Liver (tissue), 9 donors: Measurements from ENCODE around the gene CDCA4. TPM values are rescaled to one million over a fixed set of nuclear protein-coding genes. Genes with fewer than 3 reads are reported as not detected.

ENCODE experiments used
- DNase-seq: peaks from one replicate; pipeline ENCODE4 v3.0.0-alpha.2; 2017; ENCODE audit warnings: low spot score
- H3K27ac ChIP-seq, 2 donors: one replicate each; pipeline ENCODE4 v1.7.0; 2013; ENCODE audit warnings: inconsistent platforms in 2 of 2, low read length in 2 of 2, control low read depth in 1 of 2, low read depth in 1 of 2, mild to moderate bottlenecking in 1 of 2
- H3K27me3 ChIP-seq, 4 donors: one replicate each; pipeline versions ENCODE4 v1.6.1 to v1.7.0; 2013; ENCODE audit warnings: low read length in 3 of 4, inconsistent platforms in 1 of 4, mild to moderate bottlenecking in 1 of 4, moderate library complexity in 1 of 4; ENCODE audit not compliant: control insufficient read depth in 4 of 4, insufficient read depth in 4 of 4
- H3K36me3 ChIP-seq, 4 donors: one replicate each; pipeline versions ENCODE4 v1.6.1 to v1.7.0; 2013; ENCODE audit warnings: low read length in 3 of 4, mild to moderate bottlenecking in 3 of 4, low read depth in 1 of 4, moderate library complexity in 1 of 4; ENCODE audit not compliant: control insufficient read depth in 4 of 4, insufficient read depth in 3 of 4
- H3K4me1 ChIP-seq, 4 donors: one replicate each; pipeline versions ENCODE4 v1.6.1 to v1.7.0; 2013; ENCODE audit warnings: low read length in 3 of 4, mild to moderate bottlenecking in 3 of 4, moderate library complexity in 1 of 4; ENCODE audit not compliant: control insufficient read depth in 4 of 4, insufficient read depth in 4 of 4
- H3K4me3 ChIP-seq, 3 donors: one replicate each; pipeline versions ENCODE4 v1.6.1 to v1.7.0; 2013; ENCODE audit warnings: low read length in 3 of 3, control low read depth in 1 of 3, low read depth in 1 of 3, mild to moderate bottlenecking in 1 of 3
- H3K9ac ChIP-seq, 2 donors: one replicate each; pipeline ENCODE4 v1.7.0; 2013; ENCODE audit warnings: low read length in 2 of 2, mild to moderate bottlenecking in 2 of 2, moderate library complexity in 2 of 2, control low read depth in 1 of 2, low read depth in 1 of 2
- H3K9me3 ChIP-seq, 4 donors: one replicate each; pipeline versions ENCODE4 v1.6.1 to v1.7.0; 2013; ENCODE audit warnings: low read length in 3 of 4; ENCODE audit not compliant: control insufficient read depth in 4 of 4
- EGR1 ChIP-seq, 2 donors: IDR thresholded peaks; 2 replicates each; pipeline ENCODE4 v1.6.1; 2016 to 2018; ENCODE audit warnings: antibody characterized with exemption in 2 of 2, low read depth in 2 of 2
- FOXA1 ChIP-seq: IDR thresholded peaks from 2 replicates; pipeline ENCODE4 v1.6.1; 2016; ENCODE audit warnings: antibody characterized with exemption
- FOXA2 ChIP-seq: IDR thresholded peaks from 2 replicates; pipeline ENCODE4 v1.6.1; 2016; ENCODE audit warnings: antibody characterized with exemption
- GABPA ChIP-seq, 2 donors: IDR thresholded peaks in 1 of 2; conservative IDR thresholded peaks in 1 of 2; 2 replicates each; pipeline ENCODE4 v1.6.1; 2016; ENCODE audit warnings: antibody characterized with exemption in 2 of 2, mild to moderate bottlenecking in 1 of 2, moderate library complexity in 1 of 2
- HNF4A ChIP-seq, 2 donors: conservative IDR thresholded peaks; 2 replicates each; pipeline ENCODE4 v1.6.1; 2016; ENCODE audit warnings: antibody characterized with exemption in 2 of 2, mild to moderate bottlenecking in 2 of 2
- HNF4G ChIP-seq: IDR thresholded peaks from 2 replicates; pipeline ENCODE4 v1.6.1; 2016; ENCODE audit warnings: antibody characterized with exemption
- NR2F2 ChIP-seq: IDR thresholded peaks from 2 replicates; pipeline ENCODE4 v1.6.1; 2016; ENCODE audit warnings: antibody characterized with exemption
- RAD21 ChIP-seq, 2 donors: IDR thresholded peaks; 2 replicates each; pipeline ENCODE4 v1.6.1; 2016; ENCODE audit warnings: antibody characterized with exemption in 2 of 2, mild to moderate bottlenecking in 2 of 2
- RXRA ChIP-seq, 2 donors: IDR thresholded peaks; 2 replicates each; pipeline ENCODE4 v1.6.1; 2017 to 2018; ENCODE audit warnings: antibody characterized with exemption in 2 of 2, mild to moderate bottlenecking in 1 of 2
- SP1 ChIP-seq: IDR thresholded peaks from 2 replicates; pipeline ENCODE4 v1.6.1; 2018; ENCODE audit warnings: antibody characterized with exemption, mild to moderate bottlenecking
- TAF1 ChIP-seq: conservative IDR thresholded peaks from 2 replicates; pipeline ENCODE4 v1.6.1; 2016; ENCODE audit warnings: antibody characterized with exemption, mild to moderate bottlenecking
- YY1 ChIP-seq: IDR thresholded peaks from 2 replicates; pipeline ENCODE4 v1.6.1; 2016; ENCODE audit warnings: antibody characterized with exemption, mild to moderate bottlenecking
- WGBS: extraction: QIAGEN DNeasy Blood & Tissue Kit; methylation state at CpG from one replicate; pipeline ENCODE4 v1.1.7; 2013; 5-methylcytosine and 5-hydroxymethylcytosine counted together
- polyA plus RNA-seq, 2 donors: library from polyadenylated mRNA; stranded (reverse) in 1 of 2; unstranded in 1 of 2; fragments of 200-250 nt in 1 of 2; fragments of >200 nt in 1 of 2; fragmentation: Nextera tagmentation in 1 of 2; extraction: Ambion mirVana in 1 of 2; gene quantifications; one replicate each; pipeline versions ENCODE4 v1.2.1 to v1.2.3, GENCODE V29; 2013 to 2015
- total RNA-seq, 2 donors: library from RNA; depleted of rRNA; stranded (reverse); fragments of >200 nt; gene quantifications; one replicate each; pipeline ENCODE4 v1.2.3, GENCODE V29; 2014
- TF ChIP-seq, protein P1 (sequence below): fragments of 150-350 bp; IDR thresholded peaks from 2 replicates; pipeline ENCODE4 v1.5.1; 2017; ENCODE audit warnings: improper control_type of control experiment, low read depth, low read length; ENCODE audit not compliant: missing input control
- TF ChIP-seq, protein P2 (sequence below): IDR thresholded peaks from 2 replicates; pipeline ENCODE4 v1.6.1; 2016; ENCODE audit warnings: antibody characterized with exemption
- TF ChIP-seq, protein P3 (sequence below): IDR thresholded peaks from 2 replicates; pipeline ENCODE4 v1.6.1; 2016; ENCODE audit warnings: antibody characterized with exemption
- TF ChIP-seq, protein P4 (sequence below): IDR thresholded peaks from 2 replicates; pipeline ENCODE4 v1.6.1; 2016; ENCODE audit warnings: antibody characterized with exemption
- donor health status: healthy.
- donor health status: healthy.
- donor health status: healthy.
- donor health status: healthy.
- donor health status: healthy.

Gene CDCA4
- total and polyA plus RNA-seq, 4 donors, result 1.2 to 34.5 (median 2.7) TPM

DNA sequence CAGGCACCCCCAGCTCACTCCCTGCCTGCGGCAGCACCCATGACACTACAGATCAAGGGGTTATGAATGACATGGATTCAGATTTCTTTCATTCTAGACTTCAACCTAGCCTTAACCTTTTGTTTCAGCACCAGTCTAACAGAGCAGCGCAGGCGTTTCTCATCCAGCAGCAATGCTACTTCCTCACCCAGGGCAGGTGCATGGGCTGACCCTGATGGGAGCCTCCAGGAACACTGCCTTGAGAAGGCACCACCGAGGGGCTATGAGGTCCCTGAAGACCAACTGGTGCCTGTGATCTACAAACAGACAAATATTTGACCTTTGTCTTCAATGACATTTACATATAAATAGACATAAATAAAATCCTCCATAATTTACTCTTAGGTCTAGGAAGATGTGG, 10.8 kb downstream of the CDCA4 start:
- no peak for DNase-seq
- no peaks in the 10 kb centered on the region for H3K9me3 ChIP-seq
- H3K36me3 ChIP-seq, result peaks cover 0 to 17% (median under 1%) of the 10 kb centered on the region in 4 donors
- H3K27ac ChIP-seq, result no peak overlapping the region
- no peak overlapping the region for H3K4me3 ChIP-seq
- no peaks in the 10 kb centered on the region for H3K27me3 ChIP-seq
- TF ChIP-seq RXRA (IDR thresholded peaks at IDR 0.05), result no peak
- no peak for TF ChIP-seq RAD21 (IDR thresholded peaks at IDR 0.05)
- no peak for TF ChIP-seq EGR1 (IDR thresholded peaks at IDR 0.05; ENCODE audit: low read depth in 2 of 2)
- TF ChIP-seq, protein P1, sequence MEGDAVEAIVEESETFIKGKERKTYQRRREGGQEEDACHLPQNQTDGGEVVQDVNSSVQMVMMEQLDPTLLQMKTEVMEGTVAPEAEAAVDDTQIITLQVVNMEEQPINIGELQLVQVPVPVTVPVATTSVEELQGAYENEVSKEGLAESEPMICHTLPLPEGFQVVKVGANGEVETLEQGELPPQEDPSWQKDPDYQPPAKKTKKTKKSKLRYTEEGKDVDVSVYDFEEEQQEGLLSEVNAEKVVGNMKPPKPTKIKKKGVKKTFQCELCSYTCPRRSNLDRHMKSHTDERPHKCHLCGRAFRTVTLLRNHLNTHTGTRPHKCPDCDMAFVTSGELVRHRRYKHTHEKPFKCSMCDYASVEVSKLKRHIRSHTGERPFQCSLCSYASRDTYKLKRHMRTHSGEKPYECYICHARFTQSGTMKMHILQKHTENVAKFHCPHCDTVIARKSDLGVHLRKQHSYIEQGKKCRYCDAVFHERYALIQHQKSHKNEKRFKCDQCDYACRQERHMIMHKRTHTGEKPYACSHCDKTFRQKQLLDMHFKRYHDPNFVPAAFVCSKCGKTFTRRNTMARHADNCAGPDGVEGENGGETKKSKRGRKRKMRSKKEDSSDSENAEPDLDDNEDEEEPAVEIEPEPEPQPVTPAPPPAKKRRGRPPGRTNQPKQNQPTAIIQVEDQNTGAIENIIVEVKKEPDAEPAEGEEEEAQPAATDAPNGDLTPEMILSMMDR, result no peak
- no peak for TF ChIP-seq FOXA1
- no peak for TF ChIP-seq HNF4G
- TF ChIP-seq GABPA (IDR thresholded peaks at IDR 0.05 in 1 of 2, conservative IDR thresholded peaks at IDR 0.05 in 1 of 2), result no peak
- TF ChIP-seq, protein P2, sequence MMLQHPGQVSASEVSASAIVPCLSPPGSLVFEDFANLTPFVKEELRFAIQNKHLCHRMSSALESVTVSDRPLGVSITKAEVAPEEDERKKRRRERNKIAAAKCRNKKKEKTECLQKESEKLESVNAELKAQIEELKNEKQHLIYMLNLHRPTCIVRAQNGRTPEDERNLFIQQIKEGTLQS, result no peak
- TF ChIP-seq, protein P3, sequence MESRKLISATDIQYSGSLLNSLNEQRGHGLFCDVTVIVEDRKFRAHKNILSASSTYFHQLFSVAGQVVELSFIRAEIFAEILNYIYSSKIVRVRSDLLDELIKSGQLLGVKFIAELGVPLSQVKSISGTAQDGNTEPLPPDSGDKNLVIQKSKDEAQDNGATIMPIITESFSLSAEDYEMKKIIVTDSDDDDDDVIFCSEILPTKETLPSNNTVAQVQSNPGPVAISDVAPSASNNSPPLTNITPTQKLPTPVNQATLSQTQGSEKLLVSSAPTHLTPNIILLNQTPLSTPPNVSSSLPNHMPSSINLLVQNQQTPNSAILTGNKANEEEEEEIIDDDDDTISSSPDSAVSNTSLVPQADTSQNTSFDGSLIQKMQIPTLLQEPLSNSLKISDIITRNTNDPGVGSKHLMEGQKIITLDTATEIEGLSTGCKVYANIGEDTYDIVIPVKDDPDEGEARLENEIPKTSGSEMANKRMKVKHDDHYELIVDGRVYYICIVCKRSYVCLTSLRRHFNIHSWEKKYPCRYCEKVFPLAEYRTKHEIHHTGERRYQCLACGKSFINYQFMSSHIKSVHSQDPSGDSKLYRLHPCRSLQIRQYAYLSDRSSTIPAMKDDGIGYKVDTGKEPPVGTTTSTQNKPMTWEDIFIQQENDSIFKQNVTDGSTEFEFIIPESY, result no peak
- TF ChIP-seq YY1, result no peak
- TF ChIP-seq HNF4A (conservative IDR thresholded peaks at IDR 0.05), result no peak
- no peak for TF ChIP-seq TAF1
- TF ChIP-seq, protein P4, sequence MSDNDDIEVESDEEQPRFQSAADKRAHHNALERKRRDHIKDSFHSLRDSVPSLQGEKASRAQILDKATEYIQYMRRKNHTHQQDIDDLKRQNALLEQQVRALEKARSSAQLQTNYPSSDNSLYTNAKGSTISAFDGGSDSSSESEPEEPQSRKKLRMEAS, result no peak
- TF ChIP-seq FOXA2, result no peak
- TF ChIP-seq SP1, result no peak
- TF ChIP-seq NR2F2, result no peak
- no peaks in the 10 kb centered on the region for H3K4me1 ChIP-seq
- no peak overlapping the region for H3K9ac ChIP-seq
- 91% methylated on average over 4 of the region's 4 CpGs for WGBS

DNA sequence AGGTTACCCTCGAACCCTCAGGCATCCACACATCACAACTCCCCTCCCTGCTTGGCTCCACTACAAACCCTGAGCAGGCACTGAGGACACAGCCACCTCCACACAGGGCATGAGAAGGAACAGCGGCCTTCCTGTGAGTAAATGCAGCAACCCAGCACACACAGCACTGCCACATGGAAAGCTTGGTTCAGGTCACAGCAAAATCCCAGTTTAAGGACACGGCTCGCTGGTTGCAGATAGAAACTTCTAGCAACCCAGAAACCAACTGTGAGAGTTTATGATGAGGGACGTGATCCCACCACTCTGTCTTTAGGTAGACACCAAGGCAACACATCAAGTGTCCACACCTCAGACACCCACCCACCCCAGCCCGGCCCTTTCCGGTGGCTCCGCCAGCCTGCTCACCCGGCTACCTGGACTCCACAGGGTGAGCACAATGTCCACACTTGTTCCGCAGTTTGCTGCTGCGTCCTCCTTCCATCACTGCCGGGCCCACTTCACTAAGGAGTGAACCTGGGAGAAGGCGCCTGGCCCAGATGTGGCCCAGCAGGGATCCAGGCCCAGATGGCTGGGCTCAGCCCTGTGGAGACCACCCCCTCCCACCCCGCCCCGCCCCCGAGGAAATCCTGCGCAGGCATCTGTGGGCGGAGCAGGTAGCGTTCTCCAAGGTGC, 13.2 kb downstream of the CDCA4 start:
- Histone ChIP-seq H3K9me3 (no peaks in the 10 kb centered on the region), H3K27me3 (no peaks in the 10 kb centered on the region), H3K9ac (no peak overlapping the region), H3K4me1 (peaks cover 0 to 3% (median 0%) of the 10 kb centered on the region in 4 donors), H3K4me3 (no peak overlapping the region), H3K36me3 (peaks cover 0 to 17% (median under 1%) of the 10 kb centered on the region in 4 donors), H3K27ac (no peak overlapping the region)
- no peak for TF ChIP-seq YY1
- TF ChIP-seq, protein P1, result no peak
- TF ChIP-seq, protein P3, result no peak
- 97% methylated on average over 19 of the region's 19 CpGs for WGBS
- DNase-seq, result no peak
